HG02678 (cell line): ENCODE measurements around the gene SRD5A1.
"Not testable (repeated sequence)": the region's sequence is repeated elsewhere in the genome, so short reads cannot be mapped to it uniquely, and the experiment has no call there.

Experiments used
- ATAC-seq: cut with Tn5 transposase; IDR thresholded peaks from one replicate; pipeline ENCODE4 v1.9.1; 2021; ENCODE audit warnings: mild to moderate bottlenecking, moderate library complexity; ENCODE audit not compliant: unreplicated experiment

Gene SRD5A1

DNA sequence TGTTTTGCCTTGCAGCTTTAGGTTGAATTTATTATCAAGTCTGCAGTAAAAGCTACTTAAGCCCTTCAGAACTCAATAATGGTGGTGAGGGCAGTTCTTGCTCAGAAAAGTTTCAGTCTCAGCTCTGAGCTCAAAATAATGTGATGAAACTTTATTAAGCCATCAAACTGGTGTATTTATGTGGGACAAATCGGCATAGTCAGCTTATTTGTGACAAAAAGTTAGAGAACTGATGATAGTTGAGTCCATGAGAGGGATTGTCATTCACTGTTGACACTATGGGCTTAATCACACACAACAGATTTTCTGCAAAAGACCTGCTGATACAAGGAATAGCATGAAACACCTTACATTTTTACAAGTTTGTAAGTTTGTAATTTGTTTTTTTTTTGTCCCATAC is 9.4 kb downstream of the SRD5A1 start:
- no peak for ATAC-seq

DNA sequence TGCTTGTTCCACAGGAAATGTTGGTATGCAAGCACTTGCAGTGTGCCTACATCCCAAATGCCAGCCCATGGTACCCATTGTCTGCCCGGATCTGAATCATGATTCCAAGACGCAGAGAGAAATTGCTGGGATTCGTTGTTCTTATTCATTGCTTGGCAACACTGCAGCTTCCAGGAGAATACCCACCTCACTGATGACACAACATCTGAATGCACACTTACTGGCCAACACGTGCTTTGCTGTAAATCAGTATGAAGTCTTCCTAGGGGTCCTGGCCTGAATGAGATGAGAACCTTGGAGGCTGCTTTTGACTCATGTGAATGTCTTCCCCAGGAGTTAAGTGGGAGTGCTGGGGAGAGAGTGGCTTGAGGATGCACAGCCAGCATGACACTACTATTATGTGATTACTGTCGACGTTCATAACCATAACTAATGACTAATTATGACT is 11.6 kb downstream of the SRD5A1 start:
- ATAC-seq, result no peak

DNA sequence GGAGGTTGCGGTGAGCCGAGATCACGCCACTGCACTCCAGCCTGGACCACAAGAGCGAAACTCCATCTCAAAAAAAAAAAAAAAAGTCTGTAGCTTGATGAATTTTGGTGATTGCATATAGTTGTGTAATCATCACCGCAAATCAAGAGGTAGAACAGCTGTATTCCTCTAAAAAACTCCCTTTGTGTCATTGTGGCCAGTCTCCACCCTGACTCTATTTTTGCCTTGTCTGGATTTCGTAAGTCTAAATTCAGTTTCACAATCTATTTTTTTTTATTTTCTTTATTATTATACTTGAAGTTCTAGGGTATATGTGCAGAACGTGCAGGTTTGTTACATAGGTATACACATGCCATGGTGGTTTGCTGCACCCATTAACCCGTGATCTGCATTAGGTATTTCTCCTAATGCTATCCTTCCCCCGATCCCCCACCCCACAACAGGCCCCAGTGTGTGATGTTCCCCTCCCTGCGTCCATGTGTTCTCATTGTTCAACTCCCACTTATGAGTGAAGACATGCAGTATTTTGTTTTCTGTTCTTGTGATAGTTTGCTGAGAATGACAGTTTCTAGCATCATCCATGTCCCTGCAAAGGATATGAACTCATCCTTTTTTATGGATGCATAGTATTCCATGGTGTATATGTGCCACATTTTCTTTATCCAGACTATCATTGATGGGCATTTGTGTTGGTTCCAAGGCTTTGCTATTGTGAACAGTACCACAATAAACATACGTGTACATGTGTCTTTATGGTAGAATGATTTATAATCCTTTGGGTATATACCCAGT is 12.5 kb downstream of the SRD5A1 start:
- ATAC-seq, result not testable (repeated sequence)

DNA sequence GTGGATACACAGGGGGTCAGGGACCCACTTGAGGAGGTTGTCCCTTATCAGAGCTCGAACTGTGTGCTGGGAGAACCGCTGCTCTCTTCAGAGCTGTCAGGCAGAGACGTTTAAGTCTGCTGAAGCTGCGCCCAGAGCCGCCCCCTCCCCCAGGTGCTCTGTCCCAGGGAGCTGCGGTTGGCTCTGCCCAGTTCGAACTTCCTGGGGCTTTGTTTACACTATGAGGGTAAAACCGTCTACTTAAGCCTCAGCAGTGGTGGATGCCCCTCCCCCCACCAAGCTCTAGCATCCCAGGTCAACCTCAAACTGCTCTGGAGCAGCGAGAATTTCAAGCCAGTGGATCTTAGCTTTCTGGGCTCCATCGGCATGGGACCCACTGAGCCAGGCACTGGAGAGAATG is 15.9 kb downstream of the SRD5A1 start:
- ATAC-seq, result no peak

DNA sequence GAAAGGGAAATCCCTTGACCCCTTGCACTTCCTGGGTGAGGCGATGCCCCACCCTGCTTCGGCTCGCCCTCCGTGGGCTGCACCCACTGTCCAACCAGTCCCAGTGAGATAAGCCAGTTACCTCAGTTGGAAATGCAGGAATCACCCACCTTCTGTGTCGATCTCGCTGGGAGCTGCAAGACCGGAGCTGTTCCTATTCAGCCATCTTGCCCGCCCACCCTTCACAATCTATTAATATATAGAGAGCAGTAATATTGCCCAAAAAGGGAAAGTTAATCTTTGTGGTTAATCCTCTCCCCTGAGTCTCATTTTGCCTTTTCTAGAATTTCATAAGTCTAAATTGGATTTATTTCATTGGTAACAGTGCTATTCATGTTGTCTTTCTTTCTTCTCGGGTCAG is 16.4 kb downstream of the SRD5A1 start:
- ATAC-seq, result no peak

DNA sequence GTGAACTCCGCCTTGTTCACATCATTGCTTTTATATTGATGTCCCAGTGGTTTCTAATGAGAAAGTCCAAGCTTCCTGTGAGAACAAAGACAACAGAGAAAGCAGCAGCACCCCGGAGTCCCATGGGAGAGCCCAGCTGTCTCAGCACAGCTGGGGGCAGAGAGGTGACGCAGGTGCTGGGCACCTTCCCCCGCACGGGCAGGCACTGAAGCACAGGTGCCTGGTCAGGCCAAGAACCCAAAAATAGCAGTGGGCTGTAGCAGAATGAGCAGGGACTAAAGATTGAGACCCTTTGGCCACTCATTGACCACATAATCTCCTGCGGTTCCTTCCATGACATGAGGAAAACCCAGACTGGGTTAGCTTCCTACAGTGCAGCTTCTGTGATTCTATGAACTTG is 18.8 kb downstream of the SRD5A1 start:
- ATAC-seq, result peak; percentile 98

DNA sequence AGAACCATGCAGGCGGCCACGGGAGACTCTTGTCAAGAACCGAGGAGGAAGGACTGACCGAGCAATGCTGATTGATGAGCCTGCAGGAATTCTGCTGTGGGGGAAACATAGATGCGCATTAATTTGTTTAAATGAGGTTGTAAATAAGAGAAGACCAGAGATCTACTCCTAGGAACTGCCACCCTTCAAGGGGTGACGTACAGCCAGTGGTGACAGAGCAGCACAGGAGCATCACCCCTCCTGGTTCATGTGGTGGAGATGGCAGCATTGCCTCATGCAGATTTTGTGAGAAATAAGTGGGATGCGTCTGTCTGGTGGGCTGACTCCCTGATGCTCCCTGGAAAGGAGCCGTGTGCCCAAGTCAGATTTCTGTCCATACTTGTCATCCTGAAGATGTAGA is 22.2 kb downstream of the SRD5A1 start:
- ATAC-seq, result no peak

DNA sequence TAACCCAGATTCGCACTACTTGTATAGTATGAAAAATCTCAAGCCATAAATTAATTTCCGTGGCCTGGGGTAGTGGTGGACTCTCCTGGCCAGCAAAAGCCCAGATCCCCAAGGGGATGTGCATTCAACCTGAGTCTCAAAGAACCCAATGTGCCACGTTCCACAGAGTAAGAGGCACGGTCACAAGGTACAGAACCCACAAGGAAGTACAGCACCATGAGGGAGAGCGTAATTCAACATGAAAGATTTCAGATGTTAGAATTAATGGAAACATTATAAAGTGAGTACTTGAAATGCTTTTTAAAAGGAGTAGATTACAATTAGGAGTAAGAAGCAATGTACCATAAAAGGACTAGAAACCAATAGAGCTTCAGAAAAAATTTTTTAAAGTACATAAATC is 23.4 kb downstream of the SRD5A1 start:
- no peak for ATAC-seq

DNA sequence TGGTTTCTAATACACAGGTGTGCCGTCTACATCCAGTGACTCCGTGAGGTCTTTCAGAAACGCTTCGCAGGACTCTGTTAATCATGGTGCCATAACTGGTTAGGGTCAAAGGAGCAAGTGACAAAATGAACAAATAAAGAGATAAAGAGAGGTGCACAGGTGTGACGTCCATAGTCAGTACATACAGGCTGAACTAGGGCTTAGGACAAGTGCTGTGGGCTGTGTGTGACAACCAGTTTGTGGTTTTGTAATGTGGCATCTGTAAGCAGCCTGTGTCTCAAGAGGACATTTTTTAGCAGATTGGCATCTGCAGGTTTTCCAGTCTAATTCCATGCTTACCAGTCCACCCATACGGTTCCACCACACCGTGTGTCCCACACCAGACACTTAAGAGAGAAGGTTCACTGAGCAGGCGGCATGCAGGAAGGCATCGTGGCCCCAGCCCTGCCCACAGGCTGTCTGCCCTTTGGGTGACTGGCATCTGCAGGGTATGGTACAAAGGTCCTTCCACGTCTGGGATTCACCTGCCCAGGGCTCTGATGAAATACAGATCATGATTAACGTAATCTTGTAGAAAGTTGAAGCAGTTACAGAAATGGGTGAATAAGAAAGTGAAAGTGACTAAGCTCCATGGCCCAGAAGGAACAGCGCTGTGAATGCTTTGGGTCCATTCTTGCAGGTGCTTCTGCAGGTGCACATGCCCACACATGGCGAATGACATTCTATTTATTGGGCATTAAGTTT is 26.9 kb downstream of the SRD5A1 start:
- peak; percentile 83 for ATAC-seq

DNA sequence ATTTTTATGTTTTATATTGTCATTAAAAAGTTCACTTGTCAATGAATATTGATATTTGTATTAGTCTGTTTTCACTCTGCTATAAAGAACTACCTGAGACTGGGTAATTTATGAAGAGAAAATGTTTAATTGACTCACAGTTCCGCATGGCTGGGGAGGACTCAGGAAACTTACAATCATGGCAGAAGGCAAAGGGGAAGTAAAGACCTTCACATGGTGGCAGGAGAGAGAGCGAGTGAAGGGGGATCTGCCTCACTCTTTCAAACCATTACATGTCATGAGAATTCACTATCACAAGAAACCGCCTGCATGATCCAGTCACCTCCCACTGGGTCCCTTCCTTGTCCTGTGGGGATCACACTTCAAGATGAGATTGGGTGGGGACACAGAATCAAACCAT is 27.4 kb downstream of the SRD5A1 start:
- peak; percentile 52 for ATAC-seq

DNA sequence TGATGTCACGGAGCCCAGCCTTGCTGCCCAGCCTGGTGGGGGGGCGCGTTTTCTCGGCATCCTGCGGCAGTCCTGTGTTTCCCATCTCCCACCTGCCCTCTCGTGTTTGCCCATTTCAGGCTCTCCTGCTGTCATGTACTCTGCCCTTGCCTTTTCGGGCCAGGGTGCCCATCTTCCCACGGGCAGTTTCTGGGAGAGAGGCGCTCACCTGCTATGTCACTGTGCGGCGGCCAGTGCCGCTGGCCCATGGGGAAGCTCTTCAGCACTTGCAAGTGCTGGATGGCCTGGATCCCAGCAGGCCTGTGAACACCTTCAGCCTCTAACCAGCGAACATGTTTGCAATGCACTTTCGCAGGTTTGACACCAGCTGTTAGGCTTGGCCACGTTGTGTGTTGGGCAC is 33.5 kb downstream of the SRD5A1 start:
- no peak for ATAC-seq

DNA sequence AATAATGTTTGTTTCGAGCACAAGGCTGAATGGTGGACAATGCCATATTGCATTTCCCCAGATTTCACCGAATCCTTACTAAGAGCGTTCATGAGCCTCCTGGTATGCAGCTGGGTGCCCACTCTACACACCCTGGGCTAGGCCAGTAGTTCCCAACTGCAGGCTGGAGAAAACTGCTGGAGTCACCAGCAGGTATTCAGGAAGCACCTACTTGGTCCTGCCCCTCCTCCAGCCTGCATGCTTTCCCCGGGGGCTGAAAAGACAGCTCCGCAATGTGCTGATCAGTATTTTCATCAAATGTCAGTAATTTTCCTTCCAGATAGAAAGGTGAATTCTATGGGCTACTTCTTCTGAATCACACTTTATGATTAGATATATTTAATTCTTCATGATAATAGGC is 34.4 kb downstream of the SRD5A1 start:
- ATAC-seq, result no peak

DNA sequence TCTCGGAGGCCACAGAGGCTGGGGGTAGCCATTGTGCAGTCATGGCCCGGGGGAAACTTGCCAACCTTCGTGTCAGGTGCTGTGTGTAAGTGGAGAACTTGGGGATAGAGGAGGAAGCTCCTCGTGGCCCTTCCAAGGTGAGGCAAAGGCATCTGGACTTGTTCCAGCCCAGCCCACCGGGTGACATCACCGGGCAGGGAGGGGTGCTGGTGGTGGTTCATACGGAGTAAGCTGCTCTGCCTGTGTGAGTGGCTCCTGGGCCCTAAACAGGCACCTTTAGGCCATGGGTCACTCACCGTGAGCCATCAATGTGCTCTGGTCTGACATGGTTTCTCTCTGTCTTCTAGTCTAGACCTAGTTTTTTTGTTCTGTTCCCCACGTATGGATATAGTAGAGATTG is 35.5 kb downstream of the SRD5A1 start:
- not testable (repeated sequence) for ATAC-seq

DNA sequence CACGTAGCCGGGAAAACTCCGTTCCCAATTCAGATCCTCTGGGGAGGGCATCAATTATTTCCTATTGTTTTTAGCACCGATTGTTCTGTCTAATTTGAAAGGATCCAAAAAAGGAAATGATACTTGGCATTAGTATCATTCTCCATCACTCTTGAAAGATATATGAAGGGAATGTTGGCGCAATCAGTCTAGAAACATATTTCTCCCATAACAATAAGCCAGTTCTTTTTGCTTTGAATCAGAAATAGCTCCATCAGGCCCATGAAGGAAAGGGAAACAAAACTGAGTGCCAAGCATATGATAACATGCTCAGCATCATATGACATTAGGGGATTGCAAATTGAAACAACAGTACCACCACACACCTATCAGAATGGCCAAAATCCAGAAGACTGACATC is 39.8 kb downstream of the SRD5A1 start:
- no peak for ATAC-seq

DNA sequence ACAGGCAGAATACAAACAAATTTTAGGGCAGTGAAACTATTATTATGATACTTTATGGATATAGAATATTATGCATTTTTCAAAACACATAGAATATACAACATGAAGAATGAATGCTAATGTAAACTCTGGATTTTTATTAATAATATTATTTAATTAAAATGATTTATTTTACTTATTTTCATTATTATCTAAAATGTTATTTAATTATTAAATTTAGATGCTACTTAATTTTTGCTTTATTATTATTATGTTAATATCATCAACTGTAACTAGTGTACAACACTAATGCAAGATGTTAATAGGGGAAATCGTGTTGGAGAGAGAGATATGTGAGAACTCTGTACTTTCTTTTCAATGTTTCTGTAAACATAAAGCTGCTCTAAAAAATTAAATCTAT is 40.7 kb downstream of the SRD5A1 start:
- no peak for ATAC-seq

DNA sequence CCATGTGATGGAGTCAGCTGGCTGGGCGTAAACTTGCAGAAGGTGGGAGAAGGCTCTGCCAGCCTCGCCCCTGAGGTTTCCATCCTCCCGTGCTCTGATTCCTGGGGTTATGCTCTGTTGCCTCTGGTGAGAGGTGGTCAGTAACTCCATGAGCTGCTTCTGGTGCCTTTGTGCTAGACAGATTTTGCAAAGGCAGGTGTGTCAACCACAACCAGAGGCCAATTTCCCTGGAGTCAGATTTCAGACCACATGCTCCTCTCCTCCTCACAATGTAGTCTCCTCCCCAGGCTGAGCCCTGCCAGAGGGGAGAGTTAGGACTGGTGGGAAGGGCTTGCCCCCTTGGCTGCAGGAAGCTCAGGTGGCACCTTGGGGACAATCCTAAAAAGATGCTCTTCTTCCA is 41.2 kb downstream of the SRD5A1 start:
- ATAC-seq, result no peak

DNA sequence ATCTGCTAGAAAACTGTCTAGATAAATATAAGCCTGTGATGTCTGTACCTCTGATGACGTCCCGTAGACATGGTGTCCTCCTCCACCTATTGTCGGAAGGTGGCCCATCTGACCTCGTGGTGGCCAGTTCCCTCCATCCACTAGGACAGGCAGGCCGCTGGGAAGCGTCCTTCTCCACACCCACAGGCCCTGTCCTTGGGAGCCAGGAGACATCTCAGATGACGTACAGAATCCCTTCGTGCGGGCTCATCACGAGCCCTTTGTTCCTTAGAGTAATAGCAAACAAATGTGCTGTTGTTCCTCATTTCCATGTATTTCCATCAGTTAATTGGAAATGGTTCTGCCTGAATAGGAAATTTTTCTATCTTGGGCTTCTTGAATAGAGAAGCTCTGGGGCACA is 41.6 kb downstream of the SRD5A1 start:
- ATAC-seq, result no peak

DNA sequence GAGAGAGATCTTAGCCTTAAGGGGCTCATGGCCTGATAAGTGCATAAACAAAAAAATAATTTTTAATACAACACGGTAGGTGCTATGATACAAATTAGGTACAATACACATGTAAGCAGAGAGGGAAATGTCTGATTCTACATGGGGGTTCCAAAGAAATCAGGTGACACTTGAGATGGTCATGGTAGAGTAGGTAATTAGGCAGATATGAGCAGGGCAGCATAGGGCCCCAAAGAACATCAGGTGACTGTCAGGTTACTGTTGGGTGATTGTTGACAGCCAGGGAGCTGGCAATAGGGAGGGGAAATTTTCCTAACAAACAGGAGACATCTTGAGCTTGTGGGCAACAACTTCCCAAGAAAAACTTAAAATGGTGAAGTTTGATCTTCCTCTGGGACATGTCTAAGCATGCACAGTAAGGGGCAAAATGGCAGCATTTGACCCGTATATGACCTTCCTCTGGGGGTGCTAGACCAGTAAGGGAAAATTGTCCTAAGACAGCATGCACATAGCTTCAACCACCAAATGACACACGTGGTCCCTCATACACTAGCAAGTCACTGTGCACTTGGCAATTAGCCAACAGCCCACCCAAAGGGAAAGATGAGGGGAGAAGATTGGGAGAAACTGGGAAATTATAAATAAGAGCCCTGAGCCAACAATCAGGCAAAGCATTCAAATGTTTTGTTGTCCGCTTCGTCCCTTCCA is 42.7 kb downstream of the SRD5A1 start:
- ATAC-seq, result no peak

DNA sequence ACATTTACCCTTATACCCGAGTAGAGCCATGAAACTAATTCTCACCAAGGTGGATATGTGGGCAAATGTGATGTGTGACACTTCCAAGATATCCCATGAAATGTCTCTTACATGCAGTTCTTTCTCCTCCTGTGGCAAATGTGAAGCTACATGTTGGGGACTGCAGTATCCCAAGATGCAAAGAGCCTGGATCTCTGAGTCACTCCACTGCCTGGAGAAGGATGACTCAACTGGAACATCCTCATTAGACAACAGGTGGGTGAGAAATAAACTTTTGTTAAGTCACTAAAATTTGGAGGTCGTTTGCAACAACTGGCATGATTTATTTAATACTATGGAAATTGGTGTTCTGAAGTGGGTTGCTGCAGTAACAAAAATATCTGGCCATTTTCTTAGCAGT is 43.5 kb downstream of the SRD5A1 start:
- no peak for ATAC-seq

DNA sequence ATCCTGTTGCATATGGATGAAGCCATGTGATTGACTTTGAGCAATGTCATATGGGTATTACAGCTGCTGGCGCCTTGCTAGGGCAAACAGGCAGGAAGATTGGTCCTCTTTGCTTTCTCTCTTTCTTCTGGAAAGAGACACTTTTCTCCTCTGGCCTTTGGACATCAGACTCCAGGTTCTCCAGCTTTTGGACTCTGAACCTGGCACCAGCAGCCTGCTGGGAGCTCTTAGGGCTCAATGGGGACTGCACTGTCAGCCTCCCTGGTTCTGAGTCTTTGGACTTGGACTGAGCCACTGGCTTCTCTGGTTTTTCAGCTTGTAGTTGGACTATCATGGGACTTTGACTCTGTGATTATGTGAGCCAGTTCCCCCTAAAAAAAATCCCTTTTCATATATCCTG is 45.1 kb downstream of the SRD5A1 start:
- ATAC-seq, result no peak

DNA sequence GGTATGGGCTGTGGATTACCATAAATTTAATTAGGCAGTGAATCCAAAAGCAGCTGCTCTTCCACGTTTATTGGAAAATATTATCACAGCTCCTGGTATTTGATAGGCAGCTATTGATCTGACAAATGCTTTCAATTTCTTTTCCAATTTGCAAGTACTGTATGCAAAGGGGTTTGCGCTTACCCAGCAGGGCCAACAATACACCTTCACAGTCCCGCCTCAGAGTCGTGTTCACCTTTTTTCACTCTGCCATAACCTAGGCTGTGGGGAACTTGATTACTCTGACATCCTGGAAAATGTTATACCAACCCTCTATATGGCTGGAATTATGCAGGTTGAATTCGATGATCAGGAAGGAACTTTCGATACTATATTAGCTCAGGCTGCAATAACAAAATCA is 47.7 kb downstream of the SRD5A1 start:
- ATAC-seq, result no peak

DNA sequence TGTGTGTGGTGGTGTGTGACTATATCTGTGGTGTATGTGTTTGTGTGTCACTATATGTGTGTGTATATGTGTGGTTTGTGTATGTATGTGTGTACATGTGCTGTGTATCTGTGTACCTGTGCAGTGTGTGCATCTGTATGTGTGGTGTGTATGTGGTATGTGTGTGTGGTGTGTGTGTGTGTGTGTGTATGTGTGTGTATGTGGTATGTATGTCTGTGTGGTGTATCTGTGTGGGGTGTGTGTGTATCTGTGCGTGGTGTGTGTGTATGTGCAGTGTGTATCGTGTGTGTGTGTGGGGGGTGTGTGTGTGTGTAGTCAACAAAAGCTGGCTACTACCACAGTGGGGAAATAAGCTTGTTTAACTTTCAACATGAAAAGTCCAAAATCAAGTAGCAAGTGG is 48.4 kb downstream of the SRD5A1 start:
- no peak for ATAC-seq
